Stimulated activated CD8-positive, alpha-beta memory T cell treated with anti-CD3 and anti-CD28 coated beads, Interleukin-4, amount 100 ng/mL, for 48 hours (primary cell): ENCODE measurements around the gene STMN3.
"Not testable (repeated sequence)": the region's sequence is repeated elsewhere in the genome, so short reads cannot be mapped to it uniquely, and the experiment has no call there.

Source experiments
- DNase-seq: peaks from one replicate; pipeline ENCODE4 v3.0.0-alpha.2; 2020

Gene STMN3

DNA sequence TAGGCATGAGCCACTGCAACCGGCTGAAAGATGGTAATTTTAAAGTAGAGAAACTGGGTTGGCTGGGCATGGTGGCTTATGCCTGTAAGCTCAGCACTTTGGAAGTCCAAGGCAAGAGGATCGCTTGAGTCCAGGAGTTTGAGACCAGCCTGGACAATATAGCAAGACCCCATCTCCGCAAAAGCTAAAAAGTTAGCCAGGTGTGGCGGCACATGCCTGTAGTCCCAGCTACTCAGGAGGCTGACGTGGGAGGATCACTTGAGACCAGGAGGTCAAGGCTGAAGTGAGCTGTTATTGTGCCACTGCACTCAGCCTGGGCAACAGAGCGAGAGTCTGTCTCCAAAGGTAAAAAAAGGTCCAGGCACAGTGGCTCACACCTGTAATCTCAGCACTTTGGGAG is 22.3 kb downstream of the STMN3 start:
- DNase-seq, result not testable (repeated sequence)

DNA sequence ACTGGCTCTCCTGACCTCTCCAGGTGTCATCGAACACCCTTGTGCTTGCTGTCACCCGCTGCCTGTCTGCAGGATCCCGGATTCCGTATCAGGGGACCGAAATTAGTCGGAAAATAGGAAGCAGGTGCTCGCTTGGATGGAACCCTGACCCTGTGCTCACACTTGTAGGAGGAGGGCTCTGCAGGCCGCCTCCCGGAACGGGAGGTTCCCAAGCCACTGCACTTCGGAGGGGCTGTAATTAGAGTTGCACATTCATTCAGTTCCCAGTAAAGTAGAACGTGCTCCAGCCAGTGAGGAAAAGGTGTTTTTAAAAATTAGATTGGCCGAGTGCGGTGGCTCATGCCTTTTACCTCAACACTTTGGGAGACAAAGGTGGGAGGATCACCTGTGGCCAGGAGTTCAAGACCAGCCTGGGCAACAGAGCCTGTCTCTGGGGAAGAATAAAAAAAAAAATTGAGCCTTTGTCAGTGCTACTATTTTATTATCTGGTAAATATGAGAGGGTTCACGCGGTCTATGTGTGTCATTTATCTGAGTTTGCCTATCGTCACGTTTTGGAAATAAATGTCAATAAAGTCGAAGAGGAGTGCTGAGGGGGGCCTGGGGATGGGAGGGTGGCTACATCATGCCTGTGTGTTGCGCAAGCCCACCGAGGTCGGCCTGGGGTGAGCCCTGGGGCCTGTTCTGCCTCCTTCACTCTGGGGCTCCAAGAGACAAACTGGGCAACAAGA is 24.8 kb downstream of the STMN3 start:
- peak; percentile 81 for DNase-seq

DNA sequence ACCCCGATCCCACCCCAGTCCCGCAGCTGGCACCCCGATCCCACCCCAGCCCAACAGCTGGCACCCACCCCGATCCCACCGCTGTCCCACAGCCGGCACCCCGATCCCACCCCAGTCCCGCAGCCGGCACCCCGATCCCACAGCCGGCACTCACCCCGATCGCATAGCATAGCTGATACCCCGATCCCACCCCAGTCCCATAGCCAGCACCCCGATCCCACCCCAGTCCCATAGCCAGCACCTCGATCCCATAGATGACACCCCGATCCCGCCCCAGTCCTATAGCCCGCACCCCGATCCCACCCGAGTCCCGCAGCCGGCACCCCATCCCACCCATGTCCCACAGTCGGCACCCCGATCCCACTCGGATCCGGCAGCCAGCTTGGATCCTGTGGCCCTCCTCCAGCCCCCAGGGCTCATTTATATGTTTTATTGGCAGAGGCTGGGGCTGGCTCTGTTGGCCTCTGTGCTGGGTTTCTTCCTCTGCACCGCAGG is 25.4 kb downstream of the STMN3 start:
- DNase-seq, result no peak

DNA sequence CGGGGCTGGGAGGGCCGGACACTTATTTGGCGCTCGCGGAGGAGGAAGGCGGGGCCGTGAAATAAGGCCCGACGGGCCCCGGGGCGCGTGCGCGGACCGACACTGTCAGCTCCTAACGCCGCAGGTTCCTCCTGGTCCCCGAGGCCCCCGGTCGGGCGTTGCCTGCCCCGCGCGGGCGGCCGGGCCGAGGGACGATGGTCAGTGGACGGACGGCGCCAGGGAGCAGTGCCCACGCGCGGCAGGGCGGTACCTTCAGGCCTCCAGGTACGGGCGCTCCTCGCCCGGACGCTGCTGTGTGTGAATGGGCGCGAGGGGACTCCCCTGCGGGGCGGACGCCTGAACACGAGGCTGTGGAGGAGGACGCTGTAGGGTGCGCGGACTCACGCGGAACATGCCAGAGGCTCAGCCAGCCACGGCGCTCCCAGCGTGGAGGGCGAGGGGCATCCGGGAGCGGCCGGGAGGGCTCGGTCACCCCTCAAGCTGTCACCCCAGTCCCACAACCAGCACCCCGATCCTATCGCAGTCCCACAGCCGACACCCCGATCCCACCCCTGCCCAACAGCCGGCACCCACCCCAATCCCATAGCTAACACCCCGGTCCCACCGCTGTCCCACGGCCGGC is 26.0 kb downstream of the STMN3 start:
- peak; percentile 94 for DNase-seq

DNA sequence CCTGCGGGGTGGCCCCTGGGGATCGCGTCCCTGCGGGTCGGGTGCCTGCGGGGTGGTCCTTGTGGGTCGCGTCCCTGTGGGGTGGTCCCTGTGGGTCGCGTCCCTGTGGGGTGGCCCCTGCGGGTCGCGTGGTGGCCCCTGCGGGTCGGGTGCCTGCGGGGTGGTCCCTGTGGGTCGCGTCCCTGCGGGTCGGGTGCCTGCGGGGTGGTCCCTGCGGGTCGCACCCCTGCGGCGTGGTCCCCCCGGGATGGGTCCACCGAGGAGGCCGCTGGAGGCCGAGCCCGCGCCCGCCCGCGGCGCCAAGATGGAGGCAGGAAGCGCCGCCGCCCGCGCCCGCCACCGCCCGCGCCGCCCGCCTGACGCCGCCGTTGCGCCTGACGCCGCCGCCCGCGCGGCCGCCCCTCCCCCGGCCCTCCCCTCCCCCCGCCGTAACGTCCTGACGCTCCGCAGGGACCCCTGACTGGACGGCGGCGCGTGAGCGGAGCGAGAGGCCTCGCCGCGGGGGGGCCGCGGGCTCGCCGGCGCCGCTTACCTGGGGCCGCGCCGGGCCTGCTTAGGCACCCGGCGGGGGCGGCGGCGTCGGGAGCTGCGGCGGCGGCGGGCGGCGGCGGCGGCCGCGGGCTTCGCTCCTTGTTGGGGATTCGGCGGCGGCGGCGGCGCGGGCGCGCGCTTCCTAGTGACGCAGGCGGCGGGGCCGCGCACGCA is 26.6 kb downstream of the STMN3 start, which contains the start of gene GMEB2:
Gene GMEB2, minus strand, starts transcription at position 678 of the 705 bp plus-strand sequence. CDS start 7,704 bp downstream, outside the sequence.
- peak; percentile 78 for DNase-seq

DNA sequence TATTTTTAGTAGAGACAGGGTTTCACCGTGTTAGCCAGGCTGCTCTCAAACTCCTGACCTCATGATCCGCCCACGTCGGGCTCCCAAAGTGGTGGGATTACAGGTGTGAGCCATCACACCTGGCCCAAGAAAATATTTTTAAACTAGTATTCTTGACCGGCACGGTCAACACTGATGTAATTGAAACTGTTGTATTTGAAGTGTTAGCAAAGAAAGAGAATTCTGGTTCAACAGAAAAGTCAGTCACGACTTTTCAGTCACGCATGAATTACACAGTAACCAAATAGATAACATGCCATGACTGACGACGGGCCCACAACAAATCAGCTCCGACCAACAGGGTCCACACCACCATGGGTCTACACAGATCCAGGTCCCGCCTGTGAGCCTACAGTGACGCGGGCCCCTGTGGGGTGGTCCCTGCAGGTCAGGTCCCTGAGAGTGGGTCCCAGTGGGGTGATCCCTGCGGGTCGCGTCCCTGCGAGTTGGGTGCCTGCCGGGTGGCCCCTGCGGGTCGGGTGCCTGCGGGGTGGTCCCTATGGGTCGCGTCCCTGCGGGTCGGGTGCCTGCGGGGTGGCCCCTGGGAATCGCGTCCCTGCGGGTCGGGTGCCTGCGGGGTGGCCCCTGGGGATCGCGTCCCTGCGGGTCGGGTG is 27.3 kb downstream of the STMN3 start:
- peak; percentile 57 for DNase-seq

DNA sequence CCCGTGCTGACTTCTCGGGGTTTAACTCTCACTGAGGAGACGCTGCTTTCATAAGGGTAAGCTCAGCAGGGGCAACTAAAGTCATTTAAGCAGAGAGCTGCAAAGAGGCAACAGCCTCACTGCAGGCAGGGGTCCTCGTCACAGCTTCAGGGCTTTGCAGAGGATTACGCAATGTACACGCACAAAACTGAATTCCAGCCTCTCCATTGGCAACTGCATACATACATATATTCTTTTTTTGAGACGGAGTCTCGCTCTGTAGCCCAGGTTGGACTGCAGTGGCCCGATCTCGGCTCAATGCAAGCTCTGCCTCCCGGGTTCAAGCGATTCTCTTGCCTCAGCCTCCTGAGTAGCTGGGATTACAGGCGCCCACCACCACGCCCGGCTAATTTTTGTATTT is 28.7 kb downstream of the STMN3 start:
- no peak for DNase-seq

DNA sequence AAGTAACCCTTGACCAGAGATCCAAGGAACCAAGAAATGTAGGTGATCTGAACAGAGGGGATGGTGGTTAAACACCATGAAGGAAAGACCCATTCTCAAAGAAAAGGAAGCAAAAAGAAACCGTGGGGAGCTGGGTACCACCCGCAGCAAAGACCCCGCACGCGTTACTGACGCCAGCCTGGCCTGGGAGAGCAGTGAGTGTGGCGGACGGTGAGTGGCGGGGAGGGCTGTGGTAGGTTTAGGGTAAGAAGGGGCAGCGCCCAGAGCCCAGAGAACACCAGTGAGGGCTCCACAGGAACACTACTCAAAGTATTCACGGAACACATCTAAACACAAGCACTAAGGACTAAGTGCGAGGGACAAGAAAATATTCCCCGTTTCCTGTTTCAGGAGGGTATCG is 30.5 kb downstream of the STMN3 start:
- no peak for DNase-seq

DNA sequence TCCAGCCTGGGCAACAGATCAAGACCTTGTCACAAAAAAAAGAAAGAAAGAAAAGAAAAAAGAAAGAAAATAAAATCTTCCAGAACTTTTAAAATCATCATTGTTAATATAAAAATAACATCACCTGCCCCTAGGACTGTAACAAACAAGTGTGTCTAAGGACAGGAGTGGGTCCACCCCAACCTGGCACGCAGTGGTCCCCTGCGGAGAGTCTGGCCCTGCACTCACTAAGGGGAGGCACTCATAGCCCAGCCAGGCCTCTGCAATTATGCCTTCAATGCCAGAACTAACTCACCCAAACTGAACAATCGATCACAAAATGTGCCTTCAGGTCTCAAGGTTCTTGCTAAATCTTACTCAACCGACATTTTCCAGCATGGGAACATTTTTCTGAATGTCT is 31.1 kb downstream of the STMN3 start:
- DNase-seq, result no peak

DNA sequence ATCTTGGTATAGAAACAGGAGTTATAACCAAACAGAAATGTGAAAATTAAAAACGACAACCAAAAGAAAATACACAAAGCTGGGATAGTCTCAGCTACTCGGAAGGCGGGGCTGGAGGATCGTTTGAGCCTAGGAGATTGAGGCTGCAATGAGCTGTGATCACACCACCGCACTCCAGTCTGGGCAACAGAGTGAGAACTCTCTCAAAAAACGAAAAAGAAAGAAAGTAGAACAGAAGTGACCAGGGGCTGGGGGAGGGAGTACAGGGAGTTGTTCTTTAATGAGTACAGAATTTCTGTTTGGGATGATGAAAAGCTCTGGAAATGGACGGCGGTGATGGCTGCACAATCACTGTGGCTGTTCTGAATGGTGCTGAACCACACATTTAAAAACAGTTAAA is 32.2 kb downstream of the STMN3 start:
- DNase-seq, result no peak

DNA sequence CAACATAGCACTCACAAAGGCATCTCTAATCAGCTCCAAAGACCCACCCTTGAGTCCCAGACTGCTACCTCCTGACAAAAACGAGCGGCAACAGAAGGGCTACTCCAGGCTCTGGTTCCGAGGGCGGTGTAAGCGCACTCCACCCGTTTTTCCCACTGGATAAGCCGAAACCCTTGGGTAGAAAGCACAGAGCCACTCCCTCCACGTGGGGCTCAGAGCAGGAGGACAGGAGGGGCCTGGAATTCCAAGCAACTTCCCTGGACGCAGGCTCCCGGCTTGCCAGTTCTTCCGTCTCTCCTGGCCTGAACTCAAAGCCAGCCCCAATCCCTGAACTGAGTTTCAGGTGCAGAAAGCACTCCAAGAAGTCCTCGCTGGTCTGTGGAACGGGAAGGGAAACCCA is 33.7 kb downstream of the STMN3 start:
- DNase-seq, result no peak

DNA sequence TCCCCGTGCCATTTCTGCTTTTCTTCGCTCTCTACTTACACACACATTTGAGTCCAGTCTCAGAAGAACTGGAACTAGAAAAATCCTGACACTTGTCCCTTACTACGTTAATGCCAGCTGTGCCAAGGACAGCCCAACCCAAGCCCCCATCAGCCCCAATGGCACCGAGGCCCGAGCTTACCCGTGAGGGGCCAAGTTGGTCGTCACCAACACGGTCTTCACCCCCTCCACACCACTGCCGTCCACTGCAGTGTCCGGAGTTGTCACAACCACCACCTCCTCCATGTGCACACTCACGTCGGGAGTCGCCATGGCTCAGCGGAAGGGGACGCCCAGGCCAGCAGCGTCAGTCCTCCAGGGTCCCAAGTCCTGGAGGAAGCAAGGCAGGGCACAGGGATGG is 34.1 kb downstream of the STMN3 start:
- DNase-seq, result no peak

DNA sequence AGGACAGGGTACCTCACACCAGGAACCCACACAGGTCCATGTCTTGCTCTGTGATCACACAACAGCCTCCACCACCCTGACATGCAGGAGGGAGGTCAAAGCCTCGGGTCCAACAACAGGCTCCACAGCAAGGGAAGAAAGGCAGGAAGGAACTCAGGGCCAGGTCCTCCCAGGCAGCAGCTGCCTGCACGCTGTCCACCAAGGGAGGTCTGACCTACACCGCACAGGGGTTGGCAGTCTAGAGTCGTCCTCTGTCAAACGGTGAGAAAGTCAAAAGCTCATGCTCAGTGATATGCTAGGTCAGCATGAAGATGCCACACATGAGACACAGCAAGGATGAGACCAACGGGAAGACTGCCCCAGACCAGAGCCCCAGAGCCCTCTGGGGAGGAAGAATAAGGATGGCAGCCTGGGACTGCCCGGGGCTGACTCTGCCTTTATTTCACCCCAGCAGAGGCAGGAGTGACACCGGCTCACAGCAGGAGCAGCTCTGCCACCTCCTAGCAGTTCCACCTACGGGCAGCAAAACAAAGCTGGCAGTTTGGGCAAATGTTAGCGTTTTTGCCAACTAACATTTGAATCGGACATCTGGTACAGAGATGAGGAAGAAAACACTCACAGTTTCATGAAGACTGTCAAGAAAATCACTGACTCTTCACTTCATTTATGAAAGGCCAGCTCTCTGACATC is 34.8 kb downstream of the STMN3 start:
- DNase-seq, result no peak

DNA sequence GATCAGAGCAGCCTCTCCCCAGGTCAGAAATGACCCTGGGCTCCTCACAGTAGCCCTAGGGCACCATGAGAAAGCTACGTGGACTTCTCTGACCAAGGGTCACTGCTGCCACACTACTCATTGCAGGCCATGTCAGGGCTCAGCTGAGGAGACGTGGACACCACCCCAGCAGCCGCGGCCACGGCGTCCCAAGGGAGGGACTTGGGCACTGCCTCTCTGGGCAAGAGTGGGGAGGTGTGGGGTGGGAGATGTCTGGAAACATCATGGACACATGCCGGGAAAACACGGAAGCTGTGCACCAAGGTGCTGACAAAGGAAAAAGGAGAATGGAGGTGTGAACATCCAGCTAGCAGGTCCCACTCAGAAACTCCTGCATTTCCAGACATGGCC is 35.4 kb downstream of the STMN3 start:
- no peak for DNase-seq

DNA sequence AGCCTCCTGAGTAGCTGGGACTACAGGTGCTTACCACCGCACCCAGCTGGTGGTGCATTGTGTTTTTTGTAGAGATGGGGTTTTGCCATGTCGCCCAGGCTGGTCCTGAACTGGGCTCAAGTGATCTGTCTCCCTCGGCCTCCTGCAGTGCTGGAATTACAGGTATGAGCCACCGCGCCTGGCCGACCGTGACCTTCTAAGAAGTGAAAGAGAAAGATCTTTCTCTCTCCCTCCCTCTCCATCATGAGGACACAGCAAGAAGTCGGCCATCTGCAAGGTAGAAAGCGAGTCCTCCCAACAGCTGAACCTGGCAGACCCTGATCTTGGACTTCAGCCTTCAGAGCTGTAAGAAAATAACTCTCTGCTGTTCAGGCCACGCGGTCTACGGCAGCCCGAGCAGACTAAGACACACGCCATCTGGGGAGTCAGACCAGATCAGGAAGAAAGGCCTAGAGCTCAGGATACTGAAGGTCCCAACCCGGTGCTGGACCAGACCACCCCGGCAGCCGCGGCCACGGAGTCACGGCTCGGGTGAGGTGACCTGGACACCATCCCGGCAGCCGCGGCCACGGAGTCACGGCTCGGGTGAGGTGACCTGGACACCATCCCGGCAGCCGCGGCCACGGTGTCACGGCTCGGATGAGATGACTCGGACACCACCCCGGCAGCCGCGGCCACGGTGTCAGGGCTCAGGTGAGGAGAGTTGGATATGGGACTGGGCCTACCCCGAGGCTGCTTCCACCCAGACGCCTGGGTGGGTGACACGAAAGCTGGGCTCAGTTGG is 35.9 kb downstream of the STMN3 start:
- DNase-seq, result no peak

DNA sequence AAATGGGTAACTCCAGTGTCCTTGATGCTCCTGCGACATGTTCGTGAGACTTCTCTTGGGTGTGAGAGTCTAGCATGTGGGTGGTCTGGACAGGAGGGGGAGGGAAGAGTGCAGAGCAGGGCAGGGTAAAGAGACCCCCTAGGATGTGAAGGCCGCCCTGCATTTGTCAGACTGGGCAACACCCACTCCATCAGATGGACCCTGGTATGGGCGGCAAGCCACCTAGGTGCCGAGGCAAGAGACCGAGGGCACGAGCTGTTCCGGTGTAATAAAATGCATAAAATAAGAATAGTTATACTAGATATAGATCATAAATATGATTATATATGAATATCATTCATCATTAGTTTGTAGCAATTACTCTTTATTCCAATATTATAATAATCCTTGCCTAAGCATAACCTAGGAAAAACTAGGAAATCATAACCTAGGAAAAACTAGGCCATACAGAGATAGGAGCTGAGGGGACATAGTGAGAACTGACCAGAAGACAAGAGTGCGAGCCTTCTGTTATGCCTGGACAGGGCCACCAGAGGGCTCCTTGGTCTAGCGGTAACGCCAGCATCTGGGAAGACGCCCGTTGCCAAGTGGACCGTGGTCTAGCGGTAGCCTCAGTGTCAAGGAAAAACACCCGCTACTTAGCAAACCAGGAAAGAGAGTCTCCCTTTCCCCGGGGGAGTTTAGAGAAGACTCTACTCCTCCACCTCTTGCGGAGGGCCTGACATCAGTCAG is 39.2 kb downstream of the STMN3 start:
- DNase-seq, result not testable (repeated sequence)

DNA sequence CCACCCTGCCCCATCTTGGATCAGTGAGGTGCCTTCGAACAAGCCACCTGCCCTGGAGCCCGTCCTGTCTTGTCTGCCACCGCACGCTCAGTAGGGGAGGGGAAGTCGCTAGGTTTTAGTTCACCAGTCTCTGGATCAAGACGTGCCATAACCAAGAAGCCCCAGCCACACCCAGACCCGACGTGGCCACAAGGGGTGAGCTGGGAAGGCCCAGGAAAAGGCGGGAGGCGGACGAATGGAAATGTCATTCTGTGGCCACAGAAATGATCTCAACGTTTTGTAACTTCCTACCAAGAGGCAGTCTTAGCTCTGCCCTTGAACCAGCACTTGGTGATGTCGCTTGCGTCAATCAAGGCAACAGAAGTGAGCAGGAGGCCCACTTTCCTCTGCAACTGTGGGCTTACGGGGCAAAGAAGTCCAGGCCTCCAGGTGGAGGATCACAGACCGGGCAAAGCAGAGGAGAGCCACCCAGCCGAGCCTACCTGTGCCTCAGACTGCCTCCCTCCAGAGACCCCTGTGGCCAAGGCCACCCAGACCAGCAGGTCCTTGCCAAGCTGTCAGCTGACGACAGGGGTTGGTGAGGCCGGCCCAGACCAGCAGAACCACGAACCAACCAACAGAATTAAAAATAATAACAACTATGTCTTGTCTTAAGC is 40.8 kb downstream of the STMN3 start:
- no peak for DNase-seq

DNA sequence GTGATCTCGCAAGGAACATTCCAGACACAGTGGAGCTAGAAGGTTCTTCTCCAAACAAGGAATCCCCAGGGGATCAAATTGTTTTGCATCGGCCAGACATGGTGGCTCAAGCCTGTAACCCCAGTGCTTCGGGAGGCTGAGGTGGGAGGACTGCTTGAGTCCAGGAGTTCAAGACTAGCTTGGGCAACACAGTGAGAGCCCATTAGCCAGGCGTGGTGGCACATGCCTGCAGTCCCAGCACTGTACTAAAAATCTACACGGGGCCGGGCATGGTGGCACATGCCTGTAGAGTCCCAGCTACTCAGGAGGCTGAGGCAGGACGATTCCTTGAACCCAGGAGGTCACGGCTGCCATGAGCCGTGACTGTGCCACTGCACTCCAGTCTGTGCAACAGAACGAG is 41.6 kb downstream of the STMN3 start:
- no peak for DNase-seq

DNA sequence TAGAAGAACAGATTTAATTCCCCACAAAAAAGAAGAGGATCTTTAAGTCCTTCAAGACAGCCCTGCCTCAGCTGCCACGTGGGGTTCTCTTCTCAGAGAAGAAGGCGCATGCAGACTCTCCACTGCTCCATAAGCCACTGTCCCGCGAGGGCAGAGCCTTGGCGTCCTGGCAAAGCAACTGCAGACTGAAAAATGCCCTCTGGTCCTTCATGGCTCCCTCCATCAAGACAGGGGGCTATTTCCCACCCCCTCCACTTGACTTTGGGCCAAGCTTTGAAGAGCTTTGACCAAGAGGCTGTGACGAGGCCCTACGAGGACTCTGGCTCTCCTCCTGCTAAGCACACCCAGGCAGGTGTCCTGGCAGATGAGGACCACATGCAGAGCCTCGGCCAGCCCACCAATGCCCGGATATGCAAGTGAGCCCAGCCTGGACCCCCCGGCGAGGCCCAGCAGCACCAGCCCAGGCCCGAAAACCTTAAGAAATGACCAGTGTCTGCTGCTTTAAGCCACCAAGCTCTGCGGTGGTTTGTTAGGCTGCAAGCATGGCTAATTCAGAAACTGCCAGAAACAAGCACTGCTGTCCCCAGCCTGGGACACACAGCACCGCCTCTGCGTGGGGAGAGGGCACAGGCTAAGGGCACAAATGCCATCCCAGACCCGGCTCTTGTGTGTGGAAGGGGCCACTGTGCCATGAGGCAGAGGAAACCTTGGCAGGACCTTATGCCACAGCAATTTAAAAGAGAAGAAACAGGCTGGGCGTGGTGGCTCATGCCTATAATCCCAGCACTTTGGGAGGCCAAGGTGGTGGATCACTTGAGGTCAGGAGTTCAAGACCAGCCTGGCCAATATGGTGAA is 42.4 kb downstream of the STMN3 start:
- DNase-seq, result no peak

DNA sequence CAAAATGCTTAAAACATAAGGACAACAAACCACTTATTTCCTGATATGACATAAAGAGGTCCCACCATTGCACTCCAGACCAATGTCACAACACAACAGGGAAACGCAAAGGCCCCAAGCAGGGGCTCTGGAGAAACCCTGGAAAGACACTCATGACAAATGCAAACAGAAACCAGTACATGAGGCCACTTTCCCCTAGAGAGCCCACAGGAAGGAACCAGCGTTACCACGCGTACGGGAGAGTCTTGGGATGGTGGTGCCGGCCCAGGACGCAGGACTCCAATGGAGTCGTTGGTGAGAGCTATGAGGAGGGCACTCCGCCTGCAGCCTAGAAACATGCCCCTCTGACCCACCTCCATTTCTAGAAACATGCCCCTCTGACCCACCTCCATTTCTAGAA is 46.5 kb downstream of the STMN3 start:
- no peak for DNase-seq
